Lung (tissue), 12 donors: ENCODE results near the gene DACT3. TPM values are rescaled to one million over a fixed set of nuclear protein-coding genes. Genes with fewer than 3 reads are reported as not detected.

ENCODE experiments used
- ATAC-seq: fragments of 200-7000 bp; cut with Tn5 transposase; one replicate; pipeline ENCODE4 v1.9.1; 2020; ENCODE audit warnings: moderate number of reproducible peaks; ENCODE audit not compliant: insufficient read depth, low FRiP score
- DNase-seq, 3 donors: peaks; one replicate each; pipeline ENCODE4 v3.0.0-alpha.2; 2013 to 2017
- H3K27ac ChIP-seq, 2 donors: one replicate each; pipeline ENCODE4 v1.5.1; 2013; ENCODE audit warnings: mild to moderate bottlenecking in 2 of 2, moderate library complexity in 2 of 2, control low read depth in 1 of 2, inconsistent platforms in 1 of 2, low read depth in 1 of 2, low read length in 1 of 2
- H3K27me3 ChIP-seq, 3 donors: one replicate each; pipeline ENCODE4 v1.5.1; 2013; ENCODE audit warnings: low read length in 2 of 3; ENCODE audit not compliant: control insufficient read depth in 3 of 3, insufficient read depth in 3 of 3
- H3K36me3 ChIP-seq, 4 donors: one replicate each; pipeline ENCODE4 v1.5.1; 2013; ENCODE audit warnings: low read length in 4 of 4, mild to moderate bottlenecking in 1 of 4, moderate library complexity in 1 of 4; ENCODE audit not compliant: control insufficient read depth in 4 of 4, insufficient read depth in 4 of 4
- H3K4me1 ChIP-seq, 5 donors: one replicate each; pipeline ENCODE4 v1.5.1; 2013; ENCODE audit warnings: low read length in 5 of 5, mild to moderate bottlenecking in 2 of 5, moderate library complexity in 1 of 5; ENCODE audit not compliant: control insufficient read depth in 5 of 5, insufficient read depth in 5 of 5
- H3K4me3 ChIP-seq: one replicate; pipeline ENCODE4 v1.5.1; 2013; ENCODE audit warnings: mild to moderate bottlenecking, control low read depth, moderate library complexity
- H3K9ac ChIP-seq, 2 donors: one replicate each; pipeline ENCODE4 v1.5.1; 2013; ENCODE audit warnings: low read length in 2 of 2, control low read depth in 1 of 2; ENCODE audit not compliant: insufficient read depth in 1 of 2
- H3K9me3 ChIP-seq, 4 donors: one replicate each; pipeline ENCODE4 v1.5.1; 2013; ENCODE audit warnings: low read length in 3 of 4, mild to moderate bottlenecking in 1 of 4, moderate library complexity in 1 of 4; ENCODE audit not compliant: control insufficient read depth in 4 of 4, insufficient read depth in 3 of 4
- CTCF ChIP-seq: IDR thresholded peaks from 2 replicates; pipeline ENCODE4 v1.5.1; 2012; ENCODE audit warnings: mild to moderate bottlenecking; ENCODE audit errors: control extremely low read depth, extremely low read depth
- WGBS, 2 donors: extraction: QIAGEN DNeasy Blood & Tissue Kit; methylation state at CpG; one replicate each; pipeline ENCODE4 v1.1.7; 2013; 5-methylcytosine and 5-hydroxymethylcytosine counted together
- polyA plus RNA-seq, 2 donors: library from polyadenylated mRNA; stranded (reverse); fragments of 200-250 nt; gene quantifications; one replicate each; pipeline ENCODE4 v1.2.1, GENCODE V29; 2013
- total RNA-seq, 2 donors: library from RNA; depleted of rRNA in 1 of 2; stranded (reverse); fragments of >200 nt in 1 of 2; gene quantifications; one replicate each; pipeline ENCODE4 v1.2.1, GENCODE V29; 2014 to 2021
- donor health status: control.
- donor health status: control.
- donor health status: Bipolar disorder and iron deficiency.
- donor health status: healthy.
- donor health status: DM: yes; HTN: yes; CAD: no.

The DACT3 gene
- total and polyA plus RNA-seq, 4 donors, result 2.8 to 14.0 (median 5.8) TPM

GRCh38 chr19:46606019-46606418 is 55.0 kb downstream of the DACT3 start:
- DNase-seq (no peak), ATAC-seq (no peak)
- no peak overlapping the region for H3K27ac ChIP-seq
- no peaks in the 10 kb centered on the region for H3K9me3 ChIP-seq
- no peak overlapping the region for H3K9ac ChIP-seq
- H3K36me3 ChIP-seq, result peaks cover 5 to 51% (median 41%) of the 10 kb centered on the region in 4 donors
- no peak for TF ChIP-seq CTCF
- 84 to 90% methylated on average over 11 of the region's 11 CpGs for WGBS, 2 donors
- no peak overlapping the region for H3K4me3 ChIP-seq
- H3K4me1 ChIP-seq, result peaks cover 7 to 23% (median 13%) of the 10 kb centered on the region in 5 donors
- no peaks in the 10 kb centered on the region for H3K27me3 ChIP-seq

- 88 to 90% methylated on average over 16 of the region's 16 CpGs for WGBS, 2 donors
- TF ChIP-seq CTCF, result no peak
- DNase-seq (no peak), ATAC-seq (no peak)
- H3K36me3 ChIP-seq, result peaks cover 5 to 48% (median 37%) of the 10 kb centered on the region in 4 donors
- no peaks in the 10 kb centered on the region for H3K9me3 ChIP-seq
- peaks cover 7 to 24% (median 13%) of the 10 kb centered on the region in 5 donors for H3K4me1 ChIP-seq
- no peaks in the 10 kb centered on the region for H3K27me3 ChIP-seq
- no peak overlapping the region for H3K9ac ChIP-seq
- no peak overlapping the region for H3K4me3 ChIP-seq
- no peak overlapping the region for H3K27ac ChIP-seq
Observed at GRCh38 chr19:46605356-46605821, 55.6 kb downstream of the DACT3 start.

GRCh38 chr19:46604781-46605355 is 56.1 kb downstream of the DACT3 start:
- DNase-seq (no peak), ATAC-seq (no peak)
- Histone ChIP-seq H3K9ac (no peak overlapping the region), H3K27ac (peak overlapping the region in 1 of 2 donors; percentile 8), H3K9me3 (no peaks in the 10 kb centered on the region), H3K36me3 (peaks cover 5 to 46% (median 36%) of the 10 kb centered on the region in 4 donors), H3K27me3 (no peaks in the 10 kb centered on the region), H3K4me1 (peaks cover 7 to 26% (median 13%) of the 10 kb centered on the region in 5 donors), H3K4me3 (no peak overlapping the region)
- WGBS, 2 donors, result 75 to 87% methylated on average over 13 of the region's 13 CpGs
- no peak for TF ChIP-seq CTCF

- DNase-seq, result no peak
Observed at GRCh38 chr19:46603752-46604231, 57.2 kb downstream of the DACT3 start.

More at GRCh38 chr19:46603752-46604231, 57.2 kb downstream of the DACT3 start:
- WGBS, 2 donors, result 78 to 88% methylated on average over 9 of the region's 9 CpGs
- TF ChIP-seq CTCF, result no peak
- peak overlapping the region in 1 of 2 donors; percentile 42 for H3K27ac ChIP-seq
- no peaks in the 10 kb centered on the region for H3K27me3 ChIP-seq
- H3K36me3 ChIP-seq, result peaks cover 4 to 35% (median 25%) of the 10 kb centered on the region in 4 donors
- H3K9ac ChIP-seq, result peak overlapping the region in 1 of 2 donors; percentile 61
- no peak overlapping the region for H3K4me3 ChIP-seq
- peaks cover 7 to 26% (median 13%) of the 10 kb centered on the region in 5 donors for H3K4me1 ChIP-seq
- peaks cover 0 to 5% (median 0%) of the 10 kb centered on the region in 4 donors for H3K9me3 ChIP-seq
- no peak for ATAC-seq
